ENCODE measurements around the gene CTU2. TPM values are rescaled to one million over a fixed set of nuclear protein-coding genes. Genes with fewer than 3 reads are reported as not detected.

Gene CTU2
- total RNA-seq, 1 donor from 2014 or later = 18.3 TPM

DNA sequence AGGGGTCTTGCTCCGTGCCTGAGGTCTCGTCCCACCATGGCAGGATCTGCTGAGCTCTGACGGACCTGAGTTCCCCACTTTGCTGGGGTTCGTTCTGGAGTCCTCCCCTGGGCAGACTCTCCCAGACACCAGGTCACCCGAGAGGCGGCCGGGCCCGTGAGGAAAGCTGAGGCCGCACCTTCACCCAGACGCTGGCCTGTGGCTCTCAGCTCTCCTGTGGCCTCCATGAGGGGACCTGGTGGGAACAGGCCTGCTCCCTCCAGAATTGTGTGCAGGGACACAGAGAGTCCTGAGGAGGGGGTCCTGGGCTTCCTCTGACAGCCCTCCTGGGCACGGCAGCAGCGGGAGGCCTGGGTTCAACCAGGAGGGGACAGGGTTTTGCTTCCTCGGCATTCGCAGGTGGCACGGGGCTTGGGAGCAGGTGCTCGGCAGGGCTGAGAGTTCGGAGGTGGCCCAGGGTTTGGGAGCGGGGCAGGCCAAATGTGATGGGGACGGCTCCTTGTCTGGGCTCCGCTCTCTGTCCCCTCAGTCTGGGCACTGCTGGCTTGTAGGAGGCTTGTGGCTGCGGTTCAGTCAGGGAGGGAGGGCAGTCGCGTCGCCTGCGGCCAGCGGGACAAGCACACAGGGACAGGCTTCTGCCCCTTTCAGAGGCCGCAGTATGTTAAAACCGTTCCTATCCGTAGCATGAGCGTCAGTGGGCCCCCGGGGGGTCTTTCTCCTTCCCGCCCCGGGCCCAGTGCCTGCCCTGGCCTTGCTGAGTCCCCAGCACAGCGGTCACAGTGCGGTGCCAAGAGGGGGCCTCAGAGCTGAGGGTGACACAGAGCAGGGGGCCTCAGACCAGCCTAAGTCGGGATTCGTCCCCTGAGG, 11.8 kb upstream of the CTU2 start:
- Histone ChIP-seq H3K79me2 (ENCODE audit: insufficient read depth, low read length) (no peaks in the 10 kb centered on the region), H3K36me3 (ENCODE audit: insufficient read depth, low read length) (no peaks in the 10 kb centered on the region), H2AFZ (ENCODE audit: low read depth, low read length) (no peak overlapping the region), H3K4me1 (ENCODE audit: insufficient read depth, low read length) (no peaks in the 10 kb centered on the region), H3K9me3 (ENCODE audit: insufficient read depth, low read depth, low read length) (no peaks in the 10 kb centered on the region), H3K4me3 (ENCODE audit: insufficient read depth, low read depth, low read length) (no peak overlapping the region), H3K27ac (ENCODE audit: low read depth, low read length) (no peak overlapping the region), H3K9ac (ENCODE audit: low read length) (no peak overlapping the region), H3K27me3 (ENCODE audit: insufficient read depth, low read length) (no peaks in the 10 kb centered on the region), H4K20me1 (ENCODE audit: insufficient read depth, low read length) (no peaks in the 10 kb centered on the region), H3K4me2 (ENCODE audit: low read length) (no peak overlapping the region)
- TF ChIP-seq EZH2 (IDR thresholded peaks at IDR 0.05; ENCODE audit: insufficient read depth, low read length) = no peak
- TF ChIP-seq, protein P1, sequence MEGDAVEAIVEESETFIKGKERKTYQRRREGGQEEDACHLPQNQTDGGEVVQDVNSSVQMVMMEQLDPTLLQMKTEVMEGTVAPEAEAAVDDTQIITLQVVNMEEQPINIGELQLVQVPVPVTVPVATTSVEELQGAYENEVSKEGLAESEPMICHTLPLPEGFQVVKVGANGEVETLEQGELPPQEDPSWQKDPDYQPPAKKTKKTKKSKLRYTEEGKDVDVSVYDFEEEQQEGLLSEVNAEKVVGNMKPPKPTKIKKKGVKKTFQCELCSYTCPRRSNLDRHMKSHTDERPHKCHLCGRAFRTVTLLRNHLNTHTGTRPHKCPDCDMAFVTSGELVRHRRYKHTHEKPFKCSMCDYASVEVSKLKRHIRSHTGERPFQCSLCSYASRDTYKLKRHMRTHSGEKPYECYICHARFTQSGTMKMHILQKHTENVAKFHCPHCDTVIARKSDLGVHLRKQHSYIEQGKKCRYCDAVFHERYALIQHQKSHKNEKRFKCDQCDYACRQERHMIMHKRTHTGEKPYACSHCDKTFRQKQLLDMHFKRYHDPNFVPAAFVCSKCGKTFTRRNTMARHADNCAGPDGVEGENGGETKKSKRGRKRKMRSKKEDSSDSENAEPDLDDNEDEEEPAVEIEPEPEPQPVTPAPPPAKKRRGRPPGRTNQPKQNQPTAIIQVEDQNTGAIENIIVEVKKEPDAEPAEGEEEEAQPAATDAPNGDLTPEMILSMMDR (IDR thresholded peaks at IDR 0.05; ENCODE audit: insufficient read depth, low read depth, low read length) = no peak
- Mint-ChIP-seq H3K27me3 (ENCODE audit: low read depth, unreplicated experiment) (peaks cover 22% of the 10 kb centered on the region), H3K27ac (ENCODE audit: unreplicated experiment) (no peak overlapping the region), H3K4me3 (ENCODE audit: unreplicated experiment) (no peak overlapping the region), H3K9me3 (ENCODE audit: unreplicated experiment) (no peaks in the 10 kb centered on the region), H3K36me3 (ENCODE audit: low read depth, unreplicated experiment) (peaks cover 4% of the 10 kb centered on the region), H3K4me1 (ENCODE audit: low read depth, unreplicated experiment) (no peaks in the 10 kb centered on the region)
- FAIRE-seq = no peak
- DNase-seq (ENCODE audit: low read depth) = no peak

DNA sequence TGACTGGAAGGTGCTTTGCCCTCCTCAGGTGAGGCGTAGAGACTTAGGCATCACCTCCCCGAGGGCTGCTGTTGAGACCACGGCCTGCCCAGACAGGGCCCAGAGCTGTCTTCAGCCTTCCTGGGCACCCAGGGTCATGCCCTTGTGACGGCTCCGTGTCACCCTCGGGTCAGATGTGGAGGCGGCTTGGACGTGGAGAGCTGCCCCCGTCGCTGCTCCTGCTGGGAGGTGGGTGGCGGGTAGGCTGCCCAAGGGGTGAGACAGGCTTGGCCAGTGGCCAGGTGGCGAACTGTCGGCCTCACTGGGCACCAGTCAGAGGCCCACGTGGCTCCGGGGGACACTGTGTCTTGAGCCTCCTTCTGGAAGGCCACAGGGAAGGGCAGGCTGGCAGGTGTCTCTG, 11.1 kb upstream of the CTU2 start:
- TF ChIP-seq EZH2 (IDR thresholded peaks at IDR 0.05; ENCODE audit: insufficient read depth, low read length) = no peak
- TF ChIP-seq, protein P1 (IDR thresholded peaks at IDR 0.05; ENCODE audit: insufficient read depth, low read depth, low read length) = no peak
- no peak for FAIRE-seq
- Mint-ChIP-seq H3K9me3 (ENCODE audit: unreplicated experiment) (no peaks in the 10 kb centered on the region), H3K27ac (ENCODE audit: unreplicated experiment) (no peak overlapping the region), H3K36me3 (ENCODE audit: low read depth, unreplicated experiment) (peaks cover 8% of the 10 kb centered on the region), H3K4me3 (ENCODE audit: unreplicated experiment) (no peak overlapping the region), H3K27me3 (ENCODE audit: low read depth, unreplicated experiment) (peaks cover 15% of the 10 kb centered on the region), H3K4me1 (ENCODE audit: low read depth, unreplicated experiment) (peaks cover 1% of the 10 kb centered on the region)
- Histone ChIP-seq H3K4me2 (ENCODE audit: low read length) (no peak overlapping the region), H3K4me3 (ENCODE audit: insufficient read depth, low read depth, low read length) (no peak overlapping the region), H3K4me1 (ENCODE audit: insufficient read depth, low read length) (peaks cover under 1% of the 10 kb centered on the region), H3K9me3 (ENCODE audit: insufficient read depth, low read depth, low read length) (no peaks in the 10 kb centered on the region), H4K20me1 (ENCODE audit: insufficient read depth, low read length) (no peaks in the 10 kb centered on the region), H2AFZ (ENCODE audit: low read depth, low read length) (no peak overlapping the region), H3K27ac (ENCODE audit: low read depth, low read length) (no peak overlapping the region), H3K36me3 (ENCODE audit: insufficient read depth, low read length) (no peaks in the 10 kb centered on the region), H3K79me2 (ENCODE audit: insufficient read depth, low read length) (peaks cover 3% of the 10 kb centered on the region), H3K9ac (ENCODE audit: low read length) (no peak overlapping the region), H3K27me3 (ENCODE audit: insufficient read depth, low read length) (no peaks in the 10 kb centered on the region)
- DNase-seq (ENCODE audit: low read depth) = no peak

GRCh38 chr16:88695753-88696152, 10.6 kb upstream of the CTU2 start:
- Mint-ChIP-seq H3K36me3 (ENCODE audit: low read depth, unreplicated experiment) (peaks cover 8% of the 10 kb centered on the region), H3K4me3 (ENCODE audit: unreplicated experiment) (no peak overlapping the region), H3K27ac (ENCODE audit: unreplicated experiment) (no peak overlapping the region), H3K9me3 (ENCODE audit: unreplicated experiment) (no peaks in the 10 kb centered on the region), H3K4me1 (ENCODE audit: low read depth, unreplicated experiment) (peaks cover 4% of the 10 kb centered on the region), H3K27me3 (ENCODE audit: low read depth, unreplicated experiment) (peaks cover 9% of the 10 kb centered on the region)
- Histone ChIP-seq H2AFZ (ENCODE audit: low read depth, low read length) (no peak overlapping the region), H3K4me3 (ENCODE audit: insufficient read depth, low read depth, low read length) (no peak overlapping the region), H3K79me2 (ENCODE audit: insufficient read depth, low read length) (peaks cover 7% of the 10 kb centered on the region), H3K36me3 (ENCODE audit: insufficient read depth, low read length) (no peaks in the 10 kb centered on the region), H3K4me1 (ENCODE audit: insufficient read depth, low read length) (peaks cover 6% of the 10 kb centered on the region), H3K27ac (ENCODE audit: low read depth, low read length) (no peak overlapping the region), H3K9me3 (ENCODE audit: insufficient read depth, low read depth, low read length) (no peaks in the 10 kb centered on the region), H3K27me3 (ENCODE audit: insufficient read depth, low read length) (no peaks in the 10 kb centered on the region), H3K4me2 (ENCODE audit: low read length) (no peak overlapping the region), H3K9ac (ENCODE audit: low read length) (no peak overlapping the region), H4K20me1 (ENCODE audit: insufficient read depth, low read length) (no peaks in the 10 kb centered on the region)
- DNase-seq (ENCODE audit: low read depth) = no peak
- TF ChIP-seq EZH2 (IDR thresholded peaks at IDR 0.05; ENCODE audit: insufficient read depth, low read length) = no peak
- TF ChIP-seq, protein P1 (IDR thresholded peaks at IDR 0.05; ENCODE audit: insufficient read depth, low read depth, low read length) = no peak
- no peak for FAIRE-seq

Data from astrocyte (in vitro differentiated cells and primary cell).